SH-SY5Y (cell line): Measurements from ENCODE around the gene FAM209B.

Experiments used
- GATA2 ChIP-seq: IDR thresholded peaks from 2 replicates; pipeline ENCODE4 v1.6.1; 2011; ENCODE audit warnings: mild to moderate bottlenecking, low read depth, low read length
- GATA3 ChIP-seq: IDR thresholded peaks from 2 replicates; pipeline ENCODE4 v1.6.1; 2011; ENCODE audit warnings: low read depth, mild to moderate bottlenecking, low read length, moderate library complexity

DNA sequence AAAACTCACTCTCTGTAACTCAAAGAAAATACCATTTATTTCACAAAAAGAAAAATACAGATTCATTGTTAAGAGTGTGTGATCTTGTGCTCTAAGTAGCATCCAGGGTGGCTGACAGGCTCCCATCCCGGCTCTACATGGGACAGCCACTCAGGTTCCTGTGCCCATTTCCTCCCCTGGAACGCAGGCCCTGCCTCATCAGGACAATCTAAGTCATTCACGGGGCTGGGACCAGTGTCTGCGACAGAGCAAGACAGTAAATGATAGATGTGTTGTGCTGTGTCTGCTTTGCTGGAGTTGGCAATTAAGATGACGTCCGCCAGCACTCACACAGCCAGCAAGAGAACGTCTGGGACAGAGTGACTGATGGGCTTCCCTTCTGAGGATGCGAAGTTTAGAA lies 15.4 kb upstream of the FAM209B start:
- TF ChIP-seq GATA3 = no peak
- TF ChIP-seq GATA2 = no peak
